RWPE2 (cell line): ENCODE data around the gene ST3GAL3.

Experiments used
- ATAC-seq: fragments of 200-7000 bp; cut with Tn5 transposase; 3 replicates; pipeline ENCODE4 v1.9.1; 2021; ENCODE audit warnings: low read depth
- DNase-seq: peaks from one replicate; pipeline ENCODE4 v3.0.0-alpha.2; 2020; ENCODE audit warnings: low spot score
- H3K27ac ChIP-seq: fragments of 450-650 bp; 2 replicates; pipeline ENCODE4 v1.5.1; 2017; ENCODE audit warnings: mild to moderate bottlenecking; ENCODE audit not compliant: poor library complexity, severe bottlenecking
- H3K27me3 ChIP-seq: fragments of 250-450 bp; sonication (Bioruptor Pico); 2 replicates; pipeline ENCODE4 v1.5.1; 2021; ENCODE audit warnings: mild to moderate bottlenecking, moderate library complexity; ENCODE audit not compliant: insufficient read depth, poor library complexity, severe bottlenecking
- H3K36me3 ChIP-seq: fragments of 250-450 bp; sonication (Bioruptor Pico); 2 replicates; pipeline ENCODE4 v1.5.1; 2020; ENCODE audit warnings: low read depth, mild to moderate bottlenecking, moderate library complexity
- H3K4me1 ChIP-seq: fragments of 250-450 bp; sonication (Bioruptor Pico); 2 replicates; pipeline ENCODE4 v1.5.1; 2021; ENCODE audit warnings: mild to moderate bottlenecking, moderate library complexity; ENCODE audit not compliant: insufficient read depth, poor library complexity, severe bottlenecking
- H3K4me3 ChIP-seq: fragments of 250-450 bp; sonication (Bioruptor Pico); 2 replicates; pipeline ENCODE4 v1.5.1; 2021; ENCODE audit warnings: mild to moderate bottlenecking, moderate library complexity; ENCODE audit not compliant: severe bottlenecking
- H3K9me3 ChIP-seq: fragments of 250-450 bp; sonication (Bioruptor Pico); 2 replicates; pipeline ENCODE4 v1.5.1; 2021; ENCODE audit warnings: mild to moderate bottlenecking, moderate library complexity; ENCODE audit not compliant: severe bottlenecking
- TF ChIP-seq, protein P1 (sequence below): fragments of 450-650 bp; IDR thresholded peaks from one replicate; pipeline ENCODE4 v1.5.1; 2017; ENCODE audit warnings: mild to moderate bottlenecking, moderate library complexity; ENCODE audit not compliant: poor library complexity, severe bottlenecking

ST3GAL3 gene

DNA sequence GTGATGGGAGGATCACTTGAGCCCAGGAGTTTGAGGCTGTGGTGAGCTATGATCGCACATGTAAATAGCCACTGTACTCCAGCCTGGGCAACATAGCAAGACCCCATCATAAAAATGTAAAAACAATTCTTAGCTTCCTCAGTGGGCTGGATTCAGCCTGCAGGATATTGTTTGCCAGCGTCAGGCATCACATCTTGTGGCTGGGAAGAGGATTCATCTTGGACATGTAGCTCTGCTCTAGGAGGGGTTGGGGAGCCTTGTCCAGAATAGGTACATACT lies 19.3 kb upstream of the ST3GAL3 start:
- DNase-seq (no peak), ATAC-seq (no peak)
- H3K9me3 ChIP-seq: no peaks in the 10 kb centered on the region
- no peaks in the 10 kb centered on the region for H3K27me3 ChIP-seq
- H3K4me3 ChIP-seq: no peak overlapping the region
- no peak overlapping the region for H3K27ac ChIP-seq
- H3K4me1 ChIP-seq: no peaks in the 10 kb centered on the region
- TF ChIP-seq, protein P1, sequence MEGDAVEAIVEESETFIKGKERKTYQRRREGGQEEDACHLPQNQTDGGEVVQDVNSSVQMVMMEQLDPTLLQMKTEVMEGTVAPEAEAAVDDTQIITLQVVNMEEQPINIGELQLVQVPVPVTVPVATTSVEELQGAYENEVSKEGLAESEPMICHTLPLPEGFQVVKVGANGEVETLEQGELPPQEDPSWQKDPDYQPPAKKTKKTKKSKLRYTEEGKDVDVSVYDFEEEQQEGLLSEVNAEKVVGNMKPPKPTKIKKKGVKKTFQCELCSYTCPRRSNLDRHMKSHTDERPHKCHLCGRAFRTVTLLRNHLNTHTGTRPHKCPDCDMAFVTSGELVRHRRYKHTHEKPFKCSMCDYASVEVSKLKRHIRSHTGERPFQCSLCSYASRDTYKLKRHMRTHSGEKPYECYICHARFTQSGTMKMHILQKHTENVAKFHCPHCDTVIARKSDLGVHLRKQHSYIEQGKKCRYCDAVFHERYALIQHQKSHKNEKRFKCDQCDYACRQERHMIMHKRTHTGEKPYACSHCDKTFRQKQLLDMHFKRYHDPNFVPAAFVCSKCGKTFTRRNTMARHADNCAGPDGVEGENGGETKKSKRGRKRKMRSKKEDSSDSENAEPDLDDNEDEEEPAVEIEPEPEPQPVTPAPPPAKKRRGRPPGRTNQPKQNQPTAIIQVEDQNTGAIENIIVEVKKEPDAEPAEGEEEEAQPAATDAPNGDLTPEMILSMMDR: no peak
- H3K36me3 ChIP-seq: peaks cover 96% of the 10 kb centered on the region

- no peaks in the 10 kb centered on the region for H3K9me3 ChIP-seq
- no peak for DNase-seq
- H3K27me3 ChIP-seq: no peaks in the 10 kb centered on the region
- no peak overlapping the region for H3K4me3 ChIP-seq
- TF ChIP-seq, protein P1: no peak
- peak; percentile 47 for ATAC-seq
- peaks cover 96% of the 10 kb centered on the region for H3K36me3 ChIP-seq
- H3K27ac ChIP-seq: no peak overlapping the region
- no peaks in the 10 kb centered on the region for H3K4me1 ChIP-seq
These were observed 18.7 kb upstream of the ST3GAL3 start for GRCh38 chr1:43688594-43689000.

- no peak for ATAC-seq
- Histone ChIP-seq H3K4me3 (no peak overlapping the region), H3K27me3 (no peaks in the 10 kb centered on the region), H3K4me1 (no peaks in the 10 kb centered on the region), H3K27ac (no peak overlapping the region), H3K9me3 (no peaks in the 10 kb centered on the region), H3K36me3 (peaks cover 96% of the 10 kb centered on the region)
- TF ChIP-seq, protein P1: no peak
- no peak for DNase-seq
These were observed 18.0 kb upstream of the ST3GAL3 start for GRCh38 chr1:43689289-43689688.

GRCh38 chr1:43691871-43692815 lies 15.2 kb upstream of the ST3GAL3 start:
- no peaks in the 10 kb centered on the region for H3K9me3 ChIP-seq
- H3K36me3 ChIP-seq: peaks cover 100% of the 10 kb centered on the region
- ATAC-seq (no peak), DNase-seq (no peak)
- H3K27me3 ChIP-seq: no peaks in the 10 kb centered on the region
- TF ChIP-seq, protein P1: no peak
- no peaks in the 10 kb centered on the region for H3K4me1 ChIP-seq
- H3K27ac ChIP-seq: no peak overlapping the region
- H3K4me3 ChIP-seq: no peak overlapping the region

DNA sequence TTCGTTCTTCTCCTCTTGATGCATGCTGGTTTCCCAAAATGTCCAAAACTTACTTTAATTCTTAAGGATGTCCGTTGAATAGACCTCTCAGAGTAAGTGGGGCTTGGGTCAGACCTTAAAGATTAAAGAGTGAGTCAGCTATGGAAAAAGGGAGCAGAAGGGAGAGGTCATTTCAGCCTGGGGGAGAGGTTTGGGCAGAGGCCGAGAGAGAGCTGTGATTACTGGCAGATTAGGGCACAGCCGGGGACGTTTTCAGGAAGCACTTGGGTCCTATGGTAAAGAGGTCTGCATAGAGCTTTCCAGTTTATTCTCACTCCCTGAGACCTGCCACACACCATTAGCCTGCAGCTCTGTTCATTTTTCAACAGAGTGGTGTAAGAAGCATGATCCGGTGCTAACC lies 14.0 kb upstream of the ST3GAL3 start:
- no peak for ATAC-seq
- Histone ChIP-seq H3K36me3 (peaks cover 100% of the 10 kb centered on the region), H3K27ac (no peak overlapping the region)

More for the DNA sequence above, 14.0 kb upstream of the ST3GAL3 start:
- DNase-seq: no peak
- TF ChIP-seq, protein P1: no peak
- H3K4me1 ChIP-seq: no peaks in the 10 kb centered on the region
- no peak overlapping the region for H3K4me3 ChIP-seq
- no peaks in the 10 kb centered on the region for H3K27me3 ChIP-seq
- no peaks in the 10 kb centered on the region for H3K9me3 ChIP-seq
